Gastroesophageal sphincter (tissue), 4 donors: ENCODE results near the gene TNFRSF14. TPM values are rescaled to one million over a fixed set of nuclear protein-coding genes. Genes with fewer than 3 reads are reported as not detected.

Experiments
- ATAC-seq: fragments of 150-250 bp; one replicate; pipeline ENCODE4 v1.9.1; 2016; ENCODE audit warnings: mild to moderate bottlenecking, moderate library complexity
- H3K27ac ChIP-seq, 4 donors: fragments of 200-600 bp; sonication (generic) in 3 of 4; 1 replicate in 3 of 4; 2 replicates in 1 of 4; pipeline ENCODE4 v1.5.1; 2016 to 2019
- H3K27me3 ChIP-seq: fragments of 200-600 bp; sonication (generic); one replicate; pipeline ENCODE4 v1.5.1; 2019
- H3K36me3 ChIP-seq, 2 donors: fragments of 200-600 bp; sonication (generic); one replicate each; pipeline ENCODE4 v1.5.1; 2019; ENCODE audit warnings: control low read depth in 1 of 2
- H3K4me1 ChIP-seq, 3 donors: fragments of 200-600 bp; sonication (generic); 1 replicate in 2 of 3; 2 replicates in 1 of 3; pipeline ENCODE4 v1.5.1; 2016 to 2019; ENCODE audit warnings: control low read depth in 2 of 3
- H3K4me3 ChIP-seq, 2 donors: fragments of 200-600 bp; sonication (generic); one replicate each; pipeline ENCODE4 v1.5.1; 2019; ENCODE audit warnings: mild to moderate bottlenecking in 1 of 2, moderate library complexity in 1 of 2
- H3K9me3 ChIP-seq, 3 donors: fragments of 200-600 bp; sonication (generic); one replicate each; pipeline ENCODE4 v1.5.1; 2017 to 2019; ENCODE audit warnings: control low read depth in 2 of 3
- CTCF ChIP-seq, 4 experiments: fragments of 200-600 bp in 2 of 4; fragments of 450-650 bp in 2 of 4; sonication (generic) in 1 of 4; IDR thresholded peaks; one replicate each; pipeline ENCODE4 v1.5.1; 2017 to 2019; ENCODE audit warnings: antibody characterized with exemption in 4 of 4, mild to moderate bottlenecking in 2 of 4, moderate library complexity in 2 of 4
- EP300 ChIP-seq: sonication (generic); formaldehyde crosslinking; IDR thresholded peaks from one replicate; pipeline ENCODE4 v1.6.1; 2017; ENCODE audit warnings: antibody characterized with exemption, mild to moderate bottlenecking
- POLR2A ChIP-seq, 2 donors: fragments of 450-650 bp; IDR thresholded peaks; one replicate each; pipeline ENCODE4 v1.6.1; 2017; ENCODE audit warnings: antibody characterized with exemption in 2 of 2, mild to moderate bottlenecking in 2 of 2, moderate library complexity in 1 of 2
- POLR2AphosphoS5 ChIP-seq: sonication (generic); formaldehyde crosslinking; IDR thresholded peaks from one replicate; pipeline ENCODE4 v1.6.1; 2017; ENCODE audit warnings: antibody characterized with exemption
- WGBS, 2 donors: methylation state at CpG; one replicate each; pipeline ENCODE4 v1.1.5; 2018; ENCODE audit warnings: low coverage in 1 of 2; 5-methylcytosine and 5-hydroxymethylcytosine counted together
- total RNA-seq, 4 donors: library from RNA; depleted of rRNA; stranded (reverse); fragments of >200 nt; gene quantifications; one replicate each; pipeline ENCODE4 v1.1.0, GENCODE V29; 2016

TNFRSF14 gene
- total RNA-seq, 4 donors from 2014 or later: 23.0 to 81.6 (median 36.9) TPM

DNA sequence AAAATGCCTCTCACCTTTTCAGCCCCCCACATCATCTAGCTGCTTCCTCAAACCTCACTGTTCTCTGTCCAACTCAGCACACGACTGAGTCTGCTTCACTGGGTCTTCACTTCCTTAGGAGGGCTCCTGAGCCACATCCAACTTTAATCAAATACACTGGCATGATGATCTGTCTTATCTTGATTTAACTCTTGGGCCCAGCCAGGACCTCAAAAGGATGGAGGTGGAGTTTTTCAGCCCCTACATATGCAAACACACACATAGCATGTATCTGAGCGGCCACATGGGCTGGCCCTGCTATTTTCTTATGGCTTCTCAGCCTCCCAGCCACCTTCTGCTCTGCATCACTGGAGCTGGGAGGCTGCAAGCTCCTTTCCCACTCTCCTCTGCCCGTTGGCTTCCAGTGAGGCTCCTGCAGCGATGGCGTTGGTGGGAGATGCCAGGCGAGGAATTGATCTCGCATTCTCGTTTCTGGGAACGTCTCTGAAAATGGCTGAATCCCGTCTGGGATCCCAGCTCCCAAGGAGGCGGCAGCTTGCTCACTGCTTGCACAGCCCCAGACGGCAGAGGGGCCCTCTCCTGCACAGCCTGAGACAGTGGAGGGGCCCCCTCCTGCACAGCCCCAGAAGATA, 28.6 kb downstream of the TNFRSF14 start:
- no peak for ATAC-seq
- Histone ChIP-seq H3K27me3 (peaks cover 14% of the 10 kb centered on the region), H3K4me1 (peaks cover 0 to 42% (median 25%) of the 10 kb centered on the region in 3 donors), H3K9me3 (no peaks in the 10 kb centered on the region), H3K27ac (peak overlapping the region; percentile 93 to 100 (median 98)), H3K4me3 (peak overlapping the region; percentile 80 to 94), H3K36me3 (peaks cover 0 to 14% of the 10 kb centered on the region in 2 donors)
- 20 to 40% methylated on average over 1 to 2 of the region's 12 CpGs for WGBS, 2 donors
- TF ChIP-seq EP300: no peak
- TF ChIP-seq CTCF (IDR thresholded peaks at IDR 0.05): no peak
- no peak for TF ChIP-seq POLR2AphosphoS5
- no peak for TF ChIP-seq POLR2A (IDR thresholded peaks at IDR 0.05)

- Histone ChIP-seq H3K9me3 (no peaks in the 10 kb centered on the region), H3K27ac (peak overlapping the region; percentile 93 to 100 (median 98)), H3K27me3 (peaks cover 7% of the 10 kb centered on the region), H3K4me1 (peaks cover 0 to 42% (median 25%) of the 10 kb centered on the region in 3 donors), H3K4me3 (peak overlapping the region; percentile 80 to 94), H3K36me3 (peaks cover 0 to 18% of the 10 kb centered on the region in 2 donors)
- ATAC-seq: peak; percentile 20
- TF ChIP-seq EP300: no peak
- TF ChIP-seq POLR2AphosphoS5: peak; percentile 78
- peak in 1 of 4 experiments; percentile 6 for TF ChIP-seq CTCF (IDR thresholded peaks at IDR 0.05)
- TF ChIP-seq POLR2A (IDR thresholded peaks at IDR 0.05): peak; percentile 46 to 68
- 0% methylated on average over 2 of the region's 28 CpGs; no CpG with 5 or more reads in 1 of the 2 donors for WGBS, 2 donors
Measured at GRCh38 chr1:2585318-2586092, 29.3 kb downstream of the TNFRSF14 start.

DNA sequence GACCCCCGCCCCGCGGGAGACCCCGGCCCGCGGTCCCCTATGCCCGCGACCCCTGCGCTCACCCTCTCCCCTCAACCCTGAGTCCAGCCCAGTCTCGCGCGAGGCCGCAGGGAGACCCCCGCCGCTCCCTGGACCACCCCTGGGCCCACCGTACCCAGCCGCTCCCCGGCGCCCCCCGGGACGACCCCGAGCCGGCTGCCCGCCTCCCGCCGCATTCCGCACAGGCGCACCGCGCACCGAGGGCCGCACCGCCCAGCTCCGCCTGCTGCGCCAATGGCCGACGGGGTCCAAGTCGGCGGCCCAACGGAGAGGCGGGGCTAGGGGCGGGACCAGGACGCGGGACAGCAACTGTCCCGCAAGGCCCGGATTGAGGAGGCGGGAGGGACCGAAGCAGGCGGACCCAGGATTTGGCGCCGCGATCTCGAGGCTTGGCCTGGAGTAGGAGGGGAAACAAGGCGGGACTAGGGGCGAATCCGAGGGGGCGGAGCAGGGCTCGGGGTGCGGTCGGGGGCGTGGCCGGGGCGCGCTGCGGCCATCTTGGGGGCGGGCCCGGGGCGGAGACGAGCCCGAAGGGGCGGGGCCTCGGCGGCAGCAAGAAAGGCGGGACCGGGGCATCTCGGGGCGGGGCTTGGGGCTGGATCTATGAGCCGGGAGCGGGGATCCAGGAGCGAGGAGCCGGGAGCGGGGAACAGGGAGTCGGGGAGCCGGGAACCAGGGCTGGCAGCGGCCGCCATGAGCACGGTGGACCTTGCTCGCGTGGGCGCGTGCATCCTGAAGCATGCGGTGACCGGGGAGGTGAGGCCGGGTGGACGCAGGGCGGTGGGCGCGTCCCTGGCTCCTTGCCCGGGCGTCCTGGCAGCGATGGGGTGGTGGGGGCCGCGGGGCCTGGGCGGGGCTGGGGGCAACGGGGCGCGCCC, 30.2 kb downstream of the TNFRSF14 start, which contains the start of gene PRXL2B:
PRXL2B (plus strand) TSS at position 624 of the 917 bp plus-strand sequence; CDS start at position 733, 109 bp downstream.
- WGBS, 2 donors: 0% methylated on average over 9 of the region's 107 CpGs; no CpG with 5 or more reads in 1 of the 2 donors
- H3K9me3 ChIP-seq: no peaks in the 10 kb centered on the region
- peak in 1 of 4 experiments; percentile 10 for TF ChIP-seq CTCF (IDR thresholded peaks at IDR 0.05)
- TF ChIP-seq POLR2AphosphoS5: peak; percentile 73
- TF ChIP-seq POLR2A (IDR thresholded peaks at IDR 0.05): peak; percentile 86 to 88
- TF ChIP-seq EP300: no peak
- H3K27me3 ChIP-seq: no peaks in the 10 kb centered on the region
- peaks cover 0 to 42% (median 25%) of the 10 kb centered on the region in 3 donors for H3K4me1 ChIP-seq
- H3K27ac ChIP-seq: peak within 1 kb of the TSS; percentile 93 to 100 (median 98)
- ATAC-seq: peak; percentile 95
- peak within 1 kb of the TSS; percentile 80 to 94 for H3K4me3 ChIP-seq
- peaks cover 0 to 18% of the 10 kb centered on the region in 2 donors for H3K36me3 ChIP-seq

- Histone ChIP-seq H3K4me3 (peak overlapping the region; percentile 39 to 94), H3K27me3 (no peaks in the 10 kb centered on the region), H3K27ac (peak overlapping the region in 3 of 4 donors; percentile 96 to 100 (median 99)), H3K4me1 (peaks cover 0 to 42% (median 25%) of the 10 kb centered on the region in 3 donors), H3K9me3 (no peaks in the 10 kb centered on the region), H3K36me3 (peaks cover 0 to 18% of the 10 kb centered on the region in 2 donors)
- no peak for ATAC-seq
- no CpG with 5 or more reads among the region's 52 CpGs for WGBS, 2 donors
- TF ChIP-seq POLR2AphosphoS5 (no peak), POLR2A (IDR thresholded peaks at IDR 0.05) (no peak), CTCF (IDR thresholded peaks at IDR 0.05) (no peak)
Measured at GRCh38 chr1:2587071-2587859, 31.1 kb downstream of the TNFRSF14 start.
